ENCODE measurements around the gene PAPLN.
"Not testable (repeated sequence)": the region's sequence is repeated elsewhere in the genome, so short reads cannot be mapped to it uniquely, and the experiment has no call there.

Gene PAPLN

GRCh38 chr14:73305499-73305898, 68.2 kb downstream of the PAPLN start:
- DNase-seq: no peak

GRCh38 chr14:73307261-73307660, 70.0 kb downstream of the PAPLN start:
- DNase-seq: no peak

DNA sequence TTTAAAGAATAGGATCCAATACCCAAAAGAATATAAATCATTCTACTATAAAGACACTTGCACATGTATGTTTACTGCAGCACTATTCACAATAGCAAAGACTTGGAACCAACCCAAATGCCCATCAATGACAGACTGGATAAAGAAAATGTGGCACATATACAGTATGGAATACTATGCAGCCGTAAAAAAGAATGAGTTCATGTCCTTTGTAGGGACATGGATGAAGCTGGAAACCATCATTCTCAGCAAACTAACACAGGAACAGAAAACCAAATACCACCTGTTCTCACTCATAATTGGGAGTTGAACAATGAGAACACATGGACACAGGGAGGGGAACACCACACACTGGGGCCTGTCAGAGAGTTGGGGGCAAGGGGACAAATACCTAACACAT, 71.9 kb downstream of the PAPLN start:
- DNase-seq: not testable (repeated sequence)

DNA sequence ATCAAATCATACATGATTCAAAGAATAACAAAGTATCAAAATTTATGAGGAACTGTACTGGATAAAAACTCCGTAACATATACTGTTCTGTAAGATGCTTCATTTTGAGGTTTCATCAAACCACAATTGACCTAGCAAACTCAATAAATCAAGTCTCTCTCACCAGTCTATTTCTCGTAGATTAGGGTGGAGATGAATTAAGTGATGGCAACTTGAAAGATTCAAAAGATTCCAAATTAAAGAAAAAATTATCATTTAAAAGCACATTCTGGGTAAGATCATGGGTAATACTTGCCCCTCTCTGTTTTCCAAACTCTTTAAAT, 74.4 kb downstream of the PAPLN start:
- DNase-seq: no peak

DNA sequence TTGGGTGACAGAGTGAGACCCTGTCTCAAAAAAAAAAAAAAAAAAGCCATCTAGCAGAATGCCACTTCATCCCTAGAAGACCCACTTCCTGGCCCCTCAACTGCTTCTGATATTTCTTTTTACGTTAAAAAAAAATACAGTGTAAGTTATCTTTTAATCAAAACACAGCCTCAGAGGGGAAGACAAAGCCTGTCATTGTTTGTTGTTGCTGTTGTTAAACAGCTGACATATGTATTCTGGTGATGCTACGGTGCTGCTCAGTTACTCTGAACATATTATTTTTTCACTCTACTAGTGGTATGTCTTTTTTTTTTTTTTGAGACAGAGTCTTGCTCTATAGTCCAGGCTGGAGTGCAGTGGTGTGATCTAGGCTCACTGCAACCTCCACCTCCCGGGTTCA, 75.4 kb downstream of the PAPLN start:
- DNase-seq: no peak

GRCh38 chr14:73313151-73313550, 75.8 kb downstream of the PAPLN start:
- DNase-seq: no peak

GRCh38 chr14:73323896-73324399, 86.6 kb downstream of the PAPLN start:
- DNase-seq: no peak
